ENCODE results near the gene DNAH14. TPM values are rescaled to one million over a fixed set of nuclear protein-coding genes. Genes with fewer than 3 reads are reported as not detected.
A peak's percentile ranks its signal among the peaks of the same experiment; 100 is the strongest.
"Not testable (repeated sequence)": the region's sequence is repeated elsewhere in the genome, so short reads cannot be mapped to it uniquely, and the experiment has no call there.

DNAH14 gene
- total RNA-seq, 3 donors from 2014 or later, result 6.1 to 38.6 (median 23.9) TPM

- intact Hi-C loops (cut with DNase I; ENCODE audit: low total_unique reads), result no loop called here
- H3K4me3 ChIP-seq, result no peak overlapping the region
- no peaks in the 10 kb centered on the region for H3K9me3 ChIP-seq
- H3K27ac ChIP-seq, result no peak overlapping the region
- no peaks in the 10 kb centered on the region for H3K4me1 ChIP-seq
- TF ChIP-seq POLR2AphosphoS5 (IDR thresholded peaks at IDR 0.05) (no peak), CTCF (IDR thresholded peaks at IDR 0.05) (no peak), POLR2A (IDR thresholded peaks at IDR 0.05) (no peak)
- H3K27me3 ChIP-seq, result no peaks in the 10 kb centered on the region
- H3K36me3 ChIP-seq, result no peaks in the 10 kb centered on the region
- DNase-seq (ENCODE audit: low spot score in 2 of 2), result no peak
These were observed 445.5 kb downstream of the DNAH14 start for GRCh38 chr1:225374996-225375395.

GRCh38 chr1:225378880-225379279, 449.4 kb downstream of the DNAH14 start:
- no peaks in the 10 kb centered on the region for H3K4me1 ChIP-seq
- no peaks in the 10 kb centered on the region for H3K9me3 ChIP-seq
- H3K4me3 ChIP-seq, result no peak overlapping the region
- DNase-seq (ENCODE audit: low spot score in 2 of 2), result peak in 1 of 2 donors; percentile 19
- no peak overlapping the region for H3K27ac ChIP-seq
- no peaks in the 10 kb centered on the region for H3K27me3 ChIP-seq
- intact Hi-C loops (cut with DNase I; ENCODE audit: low total_unique reads), result no loop called here
- TF ChIP-seq CTCF (IDR thresholded peaks at IDR 0.05) (no peak), POLR2AphosphoS5 (IDR thresholded peaks at IDR 0.05) (no peak), POLR2A (IDR thresholded peaks at IDR 0.05) (no peak)
- no peaks in the 10 kb centered on the region for H3K36me3 ChIP-seq

- Histone ChIP-seq H3K4me1 (no peaks in the 10 kb centered on the region), H3K27me3 (no peaks in the 10 kb centered on the region), H3K9me3 (no peaks in the 10 kb centered on the region), H3K4me3 (no peak overlapping the region), H3K36me3 (no peaks in the 10 kb centered on the region), H3K27ac (no peak overlapping the region)
- intact Hi-C loops (cut with DNase I; ENCODE audit: low total_unique reads), result no loop called here
- no peak for TF ChIP-seq POLR2A (IDR thresholded peaks at IDR 0.05)
- no peak for TF ChIP-seq CTCF (IDR thresholded peaks at IDR 0.05)
- no peak for TF ChIP-seq POLR2AphosphoS5 (IDR thresholded peaks at IDR 0.05)
- no peak for DNase-seq (ENCODE audit: low spot score in 2 of 2)
These were observed 451.2 kb downstream of the DNAH14 start for GRCh38 chr1:225380691-225381090.

- H3K27me3 ChIP-seq; H3K27ac ChIP-seq; H3K36me3 ChIP-seq; H3K4me3 ChIP-seq; DNase-seq (ENCODE audit: low spot score in 2 of 2); H3K4me1 ChIP-seq; intact Hi-C loops (cut with DNase I; ENCODE audit: low total_unique reads); H3K9me3 ChIP-seq: not testable (repeated sequence)
These were observed 457.4 kb downstream of the DNAH14 start for GRCh38 chr1:225386860-225387259.

- Histone ChIP-seq H3K4me1 (no peaks in the 10 kb centered on the region), H3K4me3 (no peak overlapping the region), H3K27me3 (no peaks in the 10 kb centered on the region), H3K27ac (no peak overlapping the region), H3K9me3 (no peaks in the 10 kb centered on the region), H3K36me3 (no peaks in the 10 kb centered on the region)
- TF ChIP-seq POLR2A (IDR thresholded peaks at IDR 0.05), result no peak
- TF ChIP-seq CTCF (IDR thresholded peaks at IDR 0.05), result no peak
- TF ChIP-seq POLR2AphosphoS5 (IDR thresholded peaks at IDR 0.05), result no peak
- DNase-seq (ENCODE audit: low spot score in 2 of 2), result no peak
- intact Hi-C loops (cut with DNase I; ENCODE audit: low total_unique reads), result no loop called here
These were observed 458.9 kb downstream of the DNAH14 start for GRCh38 chr1:225388372-225388771.

- no peaks in the 10 kb centered on the region for H3K9me3 ChIP-seq
- TF ChIP-seq CTCF (IDR thresholded peaks at IDR 0.05), result no peak
- H3K36me3 ChIP-seq, result no peaks in the 10 kb centered on the region
- no peak overlapping the region for H3K4me3 ChIP-seq
- intact Hi-C loops (cut with DNase I; ENCODE audit: low total_unique reads), result no loop called here
- H3K27me3 ChIP-seq, result no peaks in the 10 kb centered on the region
- no peak for DNase-seq (ENCODE audit: low spot score in 2 of 2)
- no peak overlapping the region for H3K27ac ChIP-seq
- no peaks in the 10 kb centered on the region for H3K4me1 ChIP-seq
These were observed 460.4 kb downstream of the DNAH14 start for GRCh38 chr1:225389843-225390242.

Measured in breast epithelium (tissue), 4 donors.